ENCODE results near the gene FGF14.

FGF14 gene

GRCh38 chr13:102240110-102240509 is 161.7 kb downstream of the FGF14 start:
- no peak for DNase-seq

GRCh38 chr13:102237230-102237629 is 164.6 kb downstream of the FGF14 start:
- DNase-seq: no peak

DNA sequence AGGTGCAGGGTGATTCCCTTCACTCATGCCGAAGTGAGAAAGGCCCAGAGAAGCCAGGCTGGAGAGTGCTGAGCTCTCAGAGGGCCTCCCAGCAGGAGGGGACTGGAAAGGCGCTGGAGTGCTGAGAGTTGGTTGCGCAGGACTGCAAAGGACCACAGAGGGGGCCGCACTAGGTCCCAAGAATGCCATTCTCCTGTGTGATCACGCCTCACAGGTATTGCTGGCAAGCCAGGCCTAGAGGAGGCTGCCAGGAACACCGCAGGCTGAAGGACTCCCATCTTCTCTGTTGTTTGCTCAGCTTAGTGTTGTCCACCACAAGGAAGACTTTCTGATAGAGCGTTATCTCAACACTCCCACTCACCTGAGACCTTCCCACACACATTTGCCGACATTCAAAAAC is 165.0 kb downstream of the FGF14 start:
- no peak for DNase-seq

GRCh38 chr13:102236341-102236740 is 165.5 kb downstream of the FGF14 start:
- DNase-seq: no peak

DNA sequence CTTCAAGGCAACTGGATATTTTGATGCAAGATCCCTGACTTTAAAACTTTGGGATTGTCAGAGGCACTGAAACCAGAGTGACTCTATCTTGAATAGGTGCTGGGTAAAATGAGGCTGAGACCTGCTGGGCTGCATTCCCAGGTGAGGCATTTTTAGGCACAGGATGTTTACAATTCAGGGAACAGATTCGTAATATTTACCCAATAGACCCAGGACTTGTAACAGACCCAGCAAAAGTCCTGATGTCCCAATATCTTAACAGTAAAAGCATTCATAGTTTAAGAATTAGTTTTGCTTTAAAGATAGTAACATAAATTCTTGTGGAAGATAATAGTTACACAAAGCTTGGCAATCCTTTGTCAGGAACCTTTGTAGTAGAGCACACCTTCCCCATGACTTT is 166.2 kb downstream of the FGF14 start:
- no peak for DNase-seq

DNA sequence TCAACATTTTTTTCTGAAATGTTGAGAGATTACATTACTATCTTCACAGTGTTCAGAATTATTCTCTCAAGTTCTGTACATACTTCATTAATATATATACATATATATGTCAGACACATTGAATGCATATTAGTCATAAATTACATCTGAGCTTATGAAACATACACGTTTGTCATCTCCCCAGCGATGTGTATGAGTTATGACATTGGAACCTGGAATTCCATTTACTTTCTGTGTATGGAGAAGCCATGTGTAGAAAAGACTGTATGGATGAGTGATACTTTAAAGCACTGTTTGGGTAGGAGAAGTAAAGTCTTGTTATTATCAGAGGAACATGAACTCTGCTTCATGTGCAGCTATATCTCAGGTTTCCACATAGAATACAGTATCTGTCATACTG is 167.2 kb downstream of the FGF14 start:
- no peak for DNase-seq

DNA sequence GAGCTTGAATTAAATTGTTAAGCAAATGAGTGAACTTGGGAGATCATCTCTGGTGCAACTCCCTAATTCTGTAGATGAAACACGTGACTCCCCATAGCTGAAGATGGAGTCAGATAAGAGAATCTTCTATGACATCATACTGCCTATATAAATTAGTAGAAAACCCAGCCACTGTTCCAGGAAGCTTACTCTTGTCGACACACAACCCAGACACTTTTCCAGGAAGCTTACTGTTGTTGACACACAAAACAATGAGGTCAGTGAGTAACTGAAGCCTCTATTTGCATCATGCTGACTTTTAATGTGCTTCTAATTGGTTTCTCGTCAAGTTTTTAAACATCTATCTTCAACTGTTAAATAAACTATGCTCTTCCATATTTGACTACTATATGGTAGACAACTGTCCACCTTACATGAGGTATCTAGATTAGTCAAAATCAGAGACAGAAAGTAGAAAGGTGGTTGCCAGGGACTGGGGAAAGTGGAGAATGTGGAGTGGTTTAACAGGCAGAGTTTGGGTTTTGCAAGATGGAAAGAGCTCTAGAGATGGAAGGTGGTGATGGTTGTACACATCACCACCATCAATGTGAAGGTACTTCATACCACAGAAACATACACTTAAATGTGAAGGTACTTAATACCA is 168.2 kb downstream of the FGF14 start:
- no peak for DNase-seq

- DNase-seq: no peak
Measured at GRCh38 chr13:102231479-102231878, 170.4 kb downstream of the FGF14 start.

GRCh38 chr13:102227741-102228140 is 174.1 kb downstream of the FGF14 start:
- DNase-seq: no peak

GRCh38 chr13:102226591-102226990 is 175.3 kb downstream of the FGF14 start:
- DNase-seq: no peak

- DNase-seq: no peak
Measured at GRCh38 chr13:102225892-102226291, 176.0 kb downstream of the FGF14 start.

DNA sequence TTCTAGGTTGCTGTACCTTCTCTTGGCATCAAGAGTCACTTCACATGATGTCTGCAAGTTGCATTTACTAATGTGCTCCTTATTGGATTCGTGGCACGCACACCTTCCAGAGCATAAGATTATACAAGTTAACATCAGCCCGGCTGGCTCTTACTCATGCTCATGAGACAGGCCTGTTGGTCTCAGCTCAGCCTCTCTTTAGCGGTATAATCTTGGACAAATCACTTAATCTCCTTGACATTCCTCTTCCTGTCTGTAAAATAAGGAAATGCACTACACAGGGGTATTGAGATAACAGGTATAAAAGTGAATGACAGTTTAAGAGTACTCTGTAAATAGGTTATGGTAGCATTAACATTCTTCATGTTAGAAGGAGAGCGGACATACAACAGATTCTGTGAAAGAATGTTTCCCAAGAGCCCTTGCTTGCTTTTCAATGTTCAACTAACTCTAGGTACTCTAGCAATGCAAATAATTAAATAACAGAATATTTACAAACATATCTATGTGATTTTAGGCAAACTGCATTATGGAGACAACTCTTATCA is 181.1 kb downstream of the FGF14 start:
- no peak for DNase-seq

DNA sequence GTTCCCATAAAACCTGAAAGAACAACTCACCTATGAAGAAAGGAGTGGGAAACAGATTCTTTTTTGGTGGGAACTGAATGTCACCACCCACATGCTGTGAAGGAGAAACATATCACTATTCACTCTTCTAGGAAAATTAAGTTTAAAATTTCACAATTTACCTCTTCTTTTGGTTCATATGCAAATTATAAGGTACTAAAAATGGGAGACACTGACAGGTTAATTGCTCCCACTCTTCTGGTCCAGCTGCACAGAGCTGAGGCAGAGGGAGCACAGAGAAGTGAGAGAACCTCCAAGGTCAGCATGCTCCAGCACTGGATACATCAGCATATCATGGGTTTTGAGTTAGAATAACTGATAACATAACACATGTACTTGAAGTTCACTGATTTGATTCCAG is 186.9 kb downstream of the FGF14 start:
- no peak for DNase-seq

DNA sequence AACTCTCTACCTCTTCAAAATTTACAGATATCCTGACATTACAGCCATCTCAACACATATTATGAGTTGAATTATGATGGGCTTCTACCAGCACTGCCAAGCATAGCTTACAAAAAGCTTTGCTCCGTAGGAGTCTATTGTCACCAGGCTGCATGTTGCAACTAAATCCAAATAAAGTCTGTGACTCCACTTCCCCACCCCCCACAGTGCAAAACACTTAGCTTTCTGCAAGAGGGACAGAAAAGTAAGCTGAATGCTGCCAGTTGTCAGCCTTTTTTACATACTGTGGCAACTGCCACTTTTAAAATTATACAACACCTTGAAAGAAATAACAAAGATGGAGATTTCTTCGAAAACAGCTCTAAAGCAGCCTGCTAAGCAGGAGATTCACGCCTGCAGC is 189.1 kb downstream of the FGF14 start:
- no peak for DNase-seq

DNA sequence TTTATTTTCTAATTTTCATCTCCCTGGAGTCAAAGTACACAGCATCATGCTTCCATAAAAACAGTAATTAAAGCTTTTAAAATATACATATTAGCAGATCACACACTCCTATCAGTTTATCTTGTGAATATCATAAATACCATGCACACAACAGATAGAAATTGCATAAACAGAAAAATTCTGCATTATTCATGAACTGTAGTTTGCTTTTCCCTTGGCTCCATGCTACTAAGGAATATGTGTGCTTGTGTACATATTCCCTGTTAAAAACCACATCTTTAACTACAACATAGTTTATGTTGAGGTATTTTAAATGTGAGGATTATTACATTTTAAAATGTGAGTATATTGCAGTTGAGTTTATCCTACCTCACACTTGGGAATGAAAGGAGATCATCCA is 193.5 kb downstream of the FGF14 start:
- DNase-seq: no peak

DNA sequence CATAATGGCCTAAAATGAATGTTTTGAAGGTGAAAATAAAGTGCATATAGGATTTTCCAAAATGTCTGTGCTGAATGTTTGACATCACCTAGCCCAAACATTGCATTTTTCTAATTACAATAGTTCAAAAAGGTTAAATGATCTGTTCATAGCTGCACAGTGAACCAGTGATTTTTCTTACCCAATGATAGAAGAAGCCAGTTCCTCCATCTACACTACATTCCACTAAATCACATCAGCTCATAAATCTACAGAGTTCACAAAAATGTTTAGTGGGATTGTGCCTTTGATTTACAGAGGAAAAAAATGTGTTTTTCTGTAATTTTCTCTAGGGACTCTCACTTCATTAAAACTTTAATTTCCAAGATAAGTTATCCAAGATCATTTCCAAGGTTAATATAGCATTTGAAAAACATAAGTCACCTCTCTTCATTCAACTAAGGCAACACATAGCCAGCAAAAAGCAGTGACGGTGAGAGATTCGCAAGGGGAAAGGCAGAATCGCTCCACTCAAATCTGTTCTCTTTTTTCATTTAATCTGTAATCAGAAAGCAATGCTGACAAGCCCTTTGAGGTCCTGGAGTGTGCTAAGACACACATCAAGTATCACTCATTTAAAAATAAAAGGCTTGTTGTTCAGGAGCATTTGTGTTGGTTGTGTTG is 194.0 kb downstream of the FGF14 start:
- no peak for DNase-seq

DNA sequence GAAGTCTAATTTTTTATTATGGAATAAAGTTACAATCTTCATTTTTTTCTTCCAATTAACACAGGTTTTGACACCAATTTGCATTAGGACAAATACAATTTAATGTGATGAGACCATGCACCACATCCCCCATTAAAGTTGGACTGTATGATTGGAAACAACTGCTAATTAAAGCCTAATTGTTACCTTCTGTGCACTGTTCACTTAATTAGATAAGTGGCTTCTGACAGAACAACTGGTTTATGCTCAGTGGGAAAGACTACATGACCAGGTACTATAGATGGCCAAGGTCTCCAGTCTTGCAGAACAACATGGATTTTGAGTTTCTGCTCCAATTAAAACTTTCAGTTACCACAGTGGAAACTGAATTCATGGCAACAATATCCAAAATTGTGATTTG is 198.1 kb downstream of the FGF14 start:
- no peak for DNase-seq

GRCh38 chr13:102198418-102199311 is 203.2 kb downstream of the FGF14 start:
- no peak for DNase-seq

- DNase-seq: no peak
Measured at GRCh38 chr13:102197193-102197592, 204.7 kb downstream of the FGF14 start.

DNA sequence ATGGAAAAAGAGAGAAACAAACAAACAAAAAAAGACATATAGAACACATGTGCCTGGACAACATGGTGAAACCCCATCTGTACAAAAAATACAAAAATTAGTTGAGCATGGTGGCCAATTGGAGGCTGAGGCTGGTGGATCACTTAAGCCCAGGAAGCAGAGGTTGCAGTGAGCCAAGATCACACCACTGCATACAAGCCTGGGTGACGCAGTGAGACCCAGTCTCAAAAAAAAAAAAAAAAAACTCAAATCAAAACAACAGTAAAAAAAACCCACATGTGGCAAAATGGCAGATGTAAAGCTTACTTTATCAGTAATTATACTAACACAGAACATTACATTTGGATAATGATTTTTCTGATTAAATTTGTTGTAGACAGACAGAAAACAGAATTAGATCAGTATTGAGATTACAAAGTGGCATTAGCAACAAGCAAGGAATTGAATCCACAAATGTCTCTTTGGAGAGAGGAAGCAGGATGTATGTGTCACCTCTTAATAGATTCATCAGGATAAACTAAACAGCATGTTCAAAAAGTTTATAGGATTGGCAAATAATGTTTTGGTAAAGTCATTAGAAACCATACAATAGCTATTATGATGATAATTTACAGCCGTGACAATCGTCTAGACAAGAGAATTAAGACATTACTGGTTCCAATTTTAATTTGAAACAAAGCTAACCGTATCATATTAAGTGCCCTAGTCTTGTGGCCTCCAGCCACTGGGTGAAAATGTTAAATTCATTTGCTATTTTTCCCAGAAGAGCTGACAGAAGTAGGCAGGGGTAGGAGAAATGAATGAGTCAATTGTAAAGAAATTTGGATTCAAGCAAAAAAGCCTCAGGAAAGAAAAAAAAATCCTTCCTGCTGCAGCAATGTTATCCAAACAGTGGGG is 206.0 kb downstream of the FGF14 start:
- no peak for DNase-seq

DNA sequence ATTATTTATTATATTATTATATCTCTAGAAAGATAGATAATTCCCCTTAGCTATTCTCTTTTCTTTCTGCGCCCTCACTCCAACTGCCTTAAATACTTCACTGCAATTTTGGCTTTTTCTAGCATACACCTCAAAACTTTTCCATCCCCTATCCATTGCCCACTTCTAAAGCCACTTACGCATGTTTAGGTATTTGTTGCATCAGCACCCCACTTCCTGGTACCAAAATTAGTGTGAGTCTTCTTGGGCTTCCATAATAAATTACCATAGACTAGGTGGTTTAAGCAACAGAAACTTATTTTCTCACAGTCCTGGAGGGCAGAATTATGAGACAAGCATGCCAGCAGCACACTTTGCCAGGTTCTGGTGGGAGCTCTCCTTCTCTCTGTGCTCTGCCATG is 209.0 kb downstream of the FGF14 start:
- DNase-seq: no peak

- no peak for DNase-seq
Measured at GRCh38 chr13:102191951-102192502, 209.8 kb downstream of the FGF14 start.

Measured in activated effector memory CD4-positive, alpha-beta T cell treated with anti-CD3 and anti-CD28 coated beads, Interleukin-2, amount 50 U/mL, for 16 hours (primary cell).